Daoy (cell line): Measurements from ENCODE around the gene MROH2B. TPM values are rescaled to one million over a fixed set of nuclear protein-coding genes. Genes with fewer than 3 reads are reported as not detected.

Experiments
- DNase-seq: peaks from one replicate; pipeline ENCODE4 v3.0.0-alpha.2; 2015; ENCODE audit warnings: low read depth
- total RNA-seq: library from RNA; depleted of rRNA; stranded (reverse); fragments of >200 nt; shearing (Covaris generic); gene quantifications from 2 replicates; pipeline ENCODE4 v1.2.3, GENCODE V29; 2014; rRNA removed

MROH2B gene
- total RNA-seq, 1 experiment from 2014 or later = under 0.01 TPM

- no peak for DNase-seq
Measured at GRCh38 chr5:40972434-40972833, 98.7 kb downstream of the MROH2B start.

GRCh38 chr5:40962207-40962955 is 108.8 kb downstream of the MROH2B start:
- no peak for DNase-seq

- DNase-seq = no peak
Measured at GRCh38 chr5:40960037-40960436, 111.1 kb downstream of the MROH2B start.

GRCh38 chr5:40958811-40959210 is 112.3 kb downstream of the MROH2B start:
- peak; percentile 6 for DNase-seq

- no peak for DNase-seq
Measured at GRCh38 chr5:40957048-40957447, 114.1 kb downstream of the MROH2B start.

- DNase-seq = no peak
Measured at GRCh38 chr5:40955313-40955712, 115.8 kb downstream of the MROH2B start.

Other genes starting within 250 kb of the MROH2B start
- gene RPL37, start 236.1 kb downstream of the MROH2B start, total RNA-seq = 312 and 606 TPM in 2 replicates
- 2.1 and 2.7 TPM in 2 replicates for gene CARD6, start 230.0 kb downstream of the MROH2B start, total RNA-seq
- 0.33 and 1.0 TPM in 2 replicates for gene C7, start 161.8 kb downstream of the MROH2B start, total RNA-seq
- not detected in 2 replicates for gene C6, start 142.2 kb upstream of the MROH2B start, total RNA-seq